Measurements from ENCODE around the gene BACH2.
"Not testable (repeated sequence)": the region's sequence is repeated elsewhere in the genome, so short reads cannot be mapped to it uniquely, and the experiment has no call there.

Gene BACH2

DNA sequence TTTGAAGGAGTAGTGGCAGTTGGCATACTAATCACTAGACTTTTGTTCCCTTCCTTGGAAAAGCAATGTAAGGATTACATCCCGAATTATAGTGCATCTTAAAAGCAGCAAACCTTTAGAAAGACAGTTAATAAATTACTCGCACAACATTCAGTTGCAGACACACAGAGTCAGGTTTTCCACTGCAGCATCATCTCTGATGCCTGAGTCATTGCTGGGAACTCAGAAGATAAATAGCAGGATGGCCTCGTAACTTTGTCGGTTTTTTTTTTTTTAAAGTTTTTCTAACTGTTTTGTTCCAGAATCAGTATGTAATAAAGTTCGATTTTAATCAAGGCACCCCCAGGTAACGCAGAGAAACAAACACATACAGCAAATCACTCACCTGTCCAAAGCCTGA lies 368.0 kb downstream of the BACH2 start:
- DNase-seq = no peak

DNA sequence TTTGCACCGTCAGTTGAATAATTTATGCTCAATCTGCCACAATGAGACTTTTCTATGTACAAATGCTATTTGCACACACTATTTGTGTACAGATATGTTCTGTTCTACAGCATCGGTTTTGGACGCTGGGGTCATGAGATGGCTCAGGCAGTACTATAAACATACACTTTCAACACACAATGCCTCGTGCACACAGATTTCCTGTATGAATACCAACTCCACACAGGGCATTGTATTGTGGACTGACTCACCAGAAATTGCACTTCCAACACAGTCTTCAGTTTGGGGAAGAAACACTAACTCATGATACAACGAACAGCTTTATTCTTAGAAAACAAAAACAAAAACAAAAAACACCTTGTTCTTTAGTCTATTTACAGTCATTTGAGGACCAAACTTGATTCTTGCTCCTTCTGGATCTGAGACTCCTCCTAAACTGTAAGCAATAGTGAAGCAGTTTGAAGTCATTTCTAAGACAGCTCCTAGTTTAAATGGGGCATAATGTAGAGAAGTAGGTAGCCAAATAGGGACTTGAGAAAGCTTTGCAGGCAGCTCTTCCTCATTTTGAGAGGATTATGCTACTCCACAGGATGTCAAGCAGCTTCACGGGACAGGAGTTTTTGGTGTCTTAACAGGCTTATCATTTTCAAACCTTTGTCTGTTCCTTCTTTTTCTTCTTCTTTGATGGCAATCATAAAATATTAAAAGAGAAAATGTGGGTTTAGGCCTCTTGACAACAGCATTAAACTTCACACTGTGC lies 368.7 kb downstream of the BACH2 start:
- no peak for DNase-seq

DNA sequence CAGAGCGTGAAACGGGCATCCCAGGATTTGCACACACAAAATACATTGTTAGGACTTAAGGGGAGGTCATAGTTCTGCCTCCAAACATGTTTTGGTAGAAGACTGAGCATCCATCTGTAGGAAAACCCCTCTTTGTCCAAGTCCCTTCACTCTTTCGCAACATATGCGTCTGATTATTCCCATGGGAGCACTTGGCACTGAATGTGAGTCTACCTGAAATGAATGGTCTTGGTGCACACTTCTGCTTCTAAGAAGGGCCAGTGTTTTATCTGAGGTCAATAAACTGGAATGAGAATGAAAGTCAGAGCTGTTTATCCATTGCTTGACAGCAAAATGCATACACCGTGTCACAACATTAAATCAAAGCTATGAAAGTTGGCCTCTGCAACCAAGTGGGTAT lies 369.4 kb downstream of the BACH2 start:
- no peak for DNase-seq

DNA sequence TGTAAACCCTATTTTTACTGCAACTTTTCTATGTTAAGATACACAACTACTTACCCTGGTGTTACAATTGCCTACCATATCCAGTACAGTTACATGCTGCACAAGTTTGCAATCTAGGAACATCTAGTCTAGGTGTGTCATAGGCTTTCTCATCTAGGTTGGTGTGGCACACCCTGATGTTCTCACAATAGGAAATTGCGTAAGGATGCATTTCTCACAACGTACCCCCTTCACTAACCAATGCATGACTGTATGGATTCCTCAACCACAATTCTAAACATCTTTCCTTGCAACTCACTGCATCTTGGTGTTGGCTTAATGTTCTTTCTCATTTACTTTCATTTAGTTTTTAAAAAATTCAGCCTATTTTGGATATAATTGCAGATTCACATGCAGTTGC lies 370.8 kb downstream of the BACH2 start:
- no peak for DNase-seq

DNA sequence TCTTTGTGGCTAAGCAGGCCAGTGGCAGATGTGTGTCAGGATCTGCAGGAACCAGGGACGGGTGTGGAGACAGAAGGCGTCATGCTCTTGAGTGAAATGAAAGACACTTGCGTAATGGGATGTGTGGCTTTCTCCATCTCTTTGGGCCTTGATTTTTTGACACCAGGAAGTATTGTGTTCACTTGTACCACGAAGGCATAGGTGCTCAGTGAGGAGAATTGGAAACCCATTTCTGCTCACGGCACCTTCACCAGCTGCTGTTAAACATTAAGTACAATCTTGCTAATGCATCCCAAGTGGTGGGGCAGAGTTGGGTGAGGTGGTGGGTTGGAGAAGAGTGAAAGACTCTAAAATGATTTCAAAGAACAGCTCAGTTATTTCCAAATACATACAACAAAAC lies 372.4 kb downstream of the BACH2 start:
- no peak for DNase-seq

DNA sequence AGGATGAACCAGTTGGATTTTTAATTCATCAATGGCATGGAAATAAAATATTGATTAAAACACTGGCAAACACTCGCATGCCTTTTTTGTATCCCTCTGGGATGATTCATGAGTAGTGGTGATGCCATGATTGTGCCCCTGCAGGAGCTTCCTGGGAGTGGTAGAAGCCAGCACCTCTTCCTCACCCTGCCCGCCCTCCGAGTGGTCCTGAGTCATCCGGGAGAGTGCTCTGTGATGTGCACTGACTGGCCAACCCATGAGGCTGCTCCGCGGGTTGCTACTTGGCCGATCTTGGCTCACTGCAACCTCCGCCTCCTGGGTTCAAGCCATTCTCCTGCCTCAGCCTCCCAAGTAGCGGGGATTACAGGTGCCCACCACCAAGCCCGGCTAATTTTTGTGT lies 375.0 kb downstream of the BACH2 start:
- DNase-seq = no peak

DNA sequence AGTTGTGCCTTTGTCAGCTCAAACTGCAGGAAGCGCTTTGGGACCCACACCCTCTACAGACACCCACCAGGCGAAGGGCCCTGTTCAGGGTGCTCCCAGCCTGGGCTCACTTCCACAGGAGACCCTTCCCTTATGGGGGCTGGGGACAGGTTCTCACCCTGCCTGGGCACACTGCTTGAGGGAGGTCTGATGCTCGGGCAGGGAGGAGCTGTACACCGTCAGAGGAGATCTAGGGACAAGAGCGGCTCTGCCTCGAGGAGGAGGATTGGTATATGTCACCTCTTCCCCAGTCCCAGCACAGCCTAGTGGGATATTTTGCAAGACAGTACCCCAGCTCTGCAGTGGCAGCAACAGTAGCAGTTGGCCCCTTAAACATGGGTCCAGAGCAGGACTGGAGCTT lies 375.4 kb downstream of the BACH2 start:
- DNase-seq = no peak

DNA sequence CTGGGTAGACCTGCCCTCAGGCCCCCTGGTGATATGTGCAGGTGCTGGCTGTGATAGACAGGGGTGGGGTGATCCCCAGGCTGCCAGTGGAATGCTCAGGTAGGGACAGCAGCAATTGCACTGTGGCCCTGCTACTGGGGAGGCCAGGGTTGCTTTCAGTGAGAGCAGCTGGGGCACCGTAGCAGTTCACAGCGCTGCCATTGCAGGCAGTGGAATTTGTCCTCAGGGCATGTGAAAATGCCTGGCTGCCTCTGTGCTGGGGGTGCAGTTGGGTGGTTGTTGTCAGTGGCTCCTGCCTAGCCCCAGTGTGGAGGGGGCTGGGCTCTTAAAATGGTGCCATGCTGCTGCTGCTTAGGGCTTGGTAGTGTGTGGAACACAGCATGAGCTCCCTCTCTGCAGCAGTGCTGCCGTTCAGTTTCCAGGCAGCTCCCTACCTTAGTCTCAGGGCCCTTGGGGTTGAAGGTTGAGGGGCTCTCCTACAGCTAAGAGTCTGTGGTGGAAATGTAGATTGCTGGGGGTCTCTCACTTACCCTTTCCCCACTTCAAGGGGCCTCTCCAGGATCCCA lies 378.8 kb downstream of the BACH2 start:
- no peak for DNase-seq

DNA sequence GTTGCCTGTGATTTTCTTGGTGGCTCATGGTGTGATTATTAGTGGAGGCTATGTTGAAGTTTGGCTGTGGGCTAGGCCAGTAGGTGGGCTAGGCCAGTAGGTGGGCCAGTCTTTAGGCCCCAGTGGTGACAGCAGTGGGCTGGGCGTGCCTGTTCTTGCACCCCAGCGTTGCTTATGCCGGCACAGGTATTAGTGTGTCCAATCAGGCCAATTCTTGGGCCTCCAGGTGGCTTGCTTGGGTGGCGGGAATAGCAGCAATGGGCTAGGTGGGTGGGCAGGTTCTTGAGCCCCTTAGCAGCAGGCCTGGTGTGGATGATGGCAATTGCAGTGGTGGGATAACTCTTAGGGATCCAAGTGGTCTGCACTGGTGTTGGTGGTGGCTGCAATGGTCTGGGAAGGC lies 379.4 kb downstream of the BACH2 start:
- DNase-seq = no peak

DNA sequence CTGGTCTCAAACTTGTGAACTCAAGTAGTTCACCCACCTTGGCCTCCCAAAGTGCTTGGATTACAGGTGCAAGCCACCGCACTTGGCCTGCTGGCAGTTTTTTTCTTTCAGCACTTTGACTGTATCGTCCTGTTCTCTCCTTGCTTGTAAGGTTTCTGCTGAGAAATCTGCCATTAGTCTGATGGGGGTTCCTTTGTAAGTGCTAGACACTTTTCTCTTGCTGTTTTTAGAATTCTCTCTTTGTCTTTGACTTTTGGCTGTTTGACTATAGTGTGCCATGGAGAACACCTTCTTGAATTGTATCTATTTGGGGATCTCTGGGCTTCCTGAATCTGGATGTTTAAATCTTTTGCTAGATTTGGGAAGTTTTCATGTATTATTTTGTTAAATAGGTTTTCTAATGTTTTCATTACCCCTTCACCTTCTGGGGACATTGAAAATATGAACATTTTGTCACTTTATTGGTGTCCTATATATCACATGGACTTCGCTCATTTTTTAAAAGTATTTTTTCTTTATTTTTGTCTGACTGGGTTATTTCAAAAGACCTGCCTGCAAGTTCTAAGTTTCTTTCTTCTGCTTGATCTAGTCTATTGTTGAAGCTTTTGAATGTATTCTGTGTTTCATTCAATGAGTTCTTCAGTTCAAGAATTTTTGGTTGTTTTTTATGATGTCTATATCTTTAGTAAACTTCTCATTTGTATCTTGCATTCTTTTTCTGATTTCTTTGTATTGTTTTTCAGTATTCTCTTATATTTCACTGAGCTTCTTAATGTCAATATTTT lies 380.3 kb downstream of the BACH2 start:
- no peak for DNase-seq

DNA sequence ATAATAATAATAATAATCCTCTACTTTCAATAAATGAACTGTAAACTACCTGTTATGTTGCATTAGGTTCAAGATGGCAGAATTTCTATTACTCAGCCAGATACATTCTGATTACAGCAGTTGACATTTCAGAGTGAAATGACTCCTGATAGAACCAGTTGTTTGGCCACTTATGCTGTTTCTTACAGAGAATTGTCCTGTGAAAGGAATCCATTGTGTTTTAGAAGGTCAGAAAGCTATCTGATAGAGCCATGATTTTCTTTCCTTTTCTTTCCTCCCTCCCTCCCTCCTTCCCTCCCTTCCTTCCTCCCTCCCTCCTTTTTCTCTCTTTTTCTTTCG lies 385.8 kb downstream of the BACH2 start:
- DNase-seq = no peak

DNA sequence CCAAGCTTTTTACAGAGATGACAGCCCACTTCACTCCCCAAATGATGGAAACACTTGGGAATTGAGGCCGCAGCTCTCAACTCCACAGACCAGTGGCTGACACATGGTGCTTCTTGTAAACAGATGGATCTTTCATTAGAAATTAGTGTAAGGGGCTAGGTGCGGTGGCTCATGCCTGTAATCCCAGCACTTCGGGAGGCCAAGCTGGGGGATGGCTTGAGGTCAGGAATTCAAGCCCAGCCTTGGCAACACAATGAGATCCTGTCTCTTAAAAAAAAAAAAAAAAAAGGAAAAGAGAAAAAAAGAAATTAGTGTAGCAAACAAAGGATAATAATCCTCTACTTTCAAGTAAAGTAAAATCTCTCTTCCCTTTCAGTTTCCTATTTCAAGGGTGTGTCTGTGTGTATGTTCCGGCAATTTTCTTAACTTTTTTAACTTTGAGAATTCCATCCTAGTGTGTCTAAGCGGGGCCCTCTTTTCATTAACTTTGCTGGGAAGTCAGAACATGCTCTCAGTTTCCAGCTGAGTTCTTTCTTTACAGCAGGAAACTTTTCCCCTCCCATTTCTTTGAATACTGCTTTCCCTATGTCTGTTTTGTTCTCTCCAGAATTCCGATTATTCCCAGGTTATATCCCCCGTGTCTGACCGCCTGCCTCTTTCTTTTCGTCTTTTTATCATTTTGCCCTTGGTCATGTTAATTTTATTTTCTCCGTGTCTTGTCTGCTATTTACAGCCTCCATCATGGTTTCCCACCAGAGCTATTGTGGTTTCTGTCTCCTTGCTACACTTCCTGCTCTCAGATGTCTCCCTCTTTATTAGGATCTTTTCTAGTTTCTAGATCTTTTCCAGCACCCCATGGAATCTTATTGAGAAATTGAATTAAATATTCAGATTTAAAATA lies 386.4 kb downstream of the BACH2 start:
- not testable (repeated sequence) for DNase-seq

DNA sequence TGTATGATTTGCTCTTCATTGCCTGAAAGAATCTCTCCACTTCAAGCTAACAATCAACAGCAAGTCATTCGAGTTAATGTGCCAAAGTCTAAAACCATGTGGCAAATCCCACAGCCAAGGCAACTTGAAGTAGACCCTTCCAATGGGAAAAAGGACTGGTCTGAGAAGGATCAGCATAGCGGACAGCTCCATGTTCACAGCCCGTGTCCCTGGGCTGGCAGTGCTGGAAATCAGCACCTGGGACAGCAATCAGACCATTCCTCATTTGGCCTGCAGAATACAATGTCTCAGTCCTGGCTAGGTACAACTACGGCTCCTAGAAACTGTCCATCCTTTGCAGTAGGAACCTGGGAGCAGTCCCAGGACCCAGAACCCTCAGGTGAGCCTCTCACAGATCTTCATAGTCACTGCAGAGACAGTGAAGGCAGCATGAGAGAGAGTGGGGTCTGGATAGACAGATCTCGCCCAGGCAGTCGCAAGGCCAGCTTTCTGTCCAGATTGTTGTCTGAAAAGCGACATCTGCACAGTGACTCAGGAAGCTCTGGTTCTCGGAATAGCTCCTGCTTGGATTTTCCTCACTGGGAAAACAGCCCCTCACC lies 401.3 kb downstream of the BACH2 start:
- DNase-seq = no peak

DNA sequence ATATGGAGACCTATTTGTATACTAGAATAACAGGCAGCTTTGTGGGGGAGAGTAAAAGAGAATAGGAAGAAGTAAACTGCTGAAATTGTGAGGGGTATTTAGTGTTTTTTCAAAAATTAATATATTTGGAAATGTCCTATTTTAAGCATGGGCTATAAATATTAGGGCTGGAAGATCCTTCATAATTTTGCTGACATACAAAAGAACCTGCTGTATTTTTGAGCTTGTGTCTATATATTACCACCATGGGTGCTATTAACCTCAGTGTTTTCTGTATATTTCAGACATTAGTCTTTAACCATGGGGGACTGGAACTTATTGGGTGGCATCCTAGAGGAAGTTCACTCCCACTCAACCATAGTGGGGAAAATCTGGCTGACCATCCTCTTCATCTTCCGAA lies 402.5 kb downstream of the BACH2 start, which contains the start of gene GJA10:
GJA10 (plus strand) TSS at position 301 of the 400 bp plus-strand sequence; CDS start at position 301, 0 bp downstream.
- no peak for DNase-seq

DNA sequence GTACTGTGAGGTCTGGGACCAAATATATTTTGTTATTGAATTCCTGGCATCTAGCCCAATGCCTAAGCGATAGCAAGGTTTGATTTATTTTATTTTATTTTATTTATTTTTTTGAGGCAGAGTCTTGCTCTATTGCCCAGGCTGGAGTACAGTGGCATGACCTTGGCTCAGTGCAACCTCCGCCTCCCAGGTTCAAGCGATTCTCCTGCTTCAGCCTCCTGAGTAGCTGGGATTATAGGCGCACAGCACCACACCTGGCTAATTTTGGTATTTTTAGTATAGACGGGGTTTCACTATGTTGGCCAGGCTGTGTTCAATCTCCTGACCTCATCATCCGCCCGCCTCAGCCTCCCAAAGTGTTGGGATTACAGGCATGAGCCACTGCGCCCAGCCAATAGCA lies 404.1 kb downstream of the BACH2 start:
- not testable (repeated sequence) for DNase-seq

DNA sequence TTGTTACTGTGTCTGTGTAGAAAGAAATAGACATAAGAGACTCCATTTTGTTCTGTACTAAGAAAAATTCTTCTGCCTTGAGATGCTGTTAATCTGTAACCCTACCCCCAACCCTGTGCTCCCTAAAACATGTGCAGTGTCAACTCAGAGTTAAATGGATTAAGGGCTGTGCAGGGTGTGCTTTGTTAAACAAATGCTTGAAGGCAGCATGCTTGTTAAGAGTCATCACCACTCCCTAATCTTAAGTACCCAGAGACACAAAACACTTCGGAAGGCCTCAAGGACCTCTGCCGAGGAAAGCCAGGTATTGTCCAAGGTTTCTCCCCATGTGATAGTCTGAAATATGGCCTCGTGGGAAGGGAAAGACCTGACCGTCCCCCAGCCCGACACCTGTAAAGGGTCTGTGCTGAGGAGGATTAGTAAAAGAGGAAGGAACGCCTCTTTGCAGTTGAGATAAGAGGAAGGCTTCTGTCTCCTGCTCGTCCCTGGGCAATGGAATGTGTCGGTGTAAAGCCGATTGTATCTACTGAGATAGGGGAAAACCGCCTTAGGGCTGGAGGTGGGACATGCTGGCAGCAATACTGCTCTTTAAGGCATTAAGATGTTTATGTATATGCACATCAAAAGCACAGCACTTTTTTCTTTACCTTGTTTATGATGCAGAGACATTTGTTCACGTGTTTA lies 405.7 kb downstream of the BACH2 start:
- not testable (repeated sequence) for DNase-seq

DNA sequence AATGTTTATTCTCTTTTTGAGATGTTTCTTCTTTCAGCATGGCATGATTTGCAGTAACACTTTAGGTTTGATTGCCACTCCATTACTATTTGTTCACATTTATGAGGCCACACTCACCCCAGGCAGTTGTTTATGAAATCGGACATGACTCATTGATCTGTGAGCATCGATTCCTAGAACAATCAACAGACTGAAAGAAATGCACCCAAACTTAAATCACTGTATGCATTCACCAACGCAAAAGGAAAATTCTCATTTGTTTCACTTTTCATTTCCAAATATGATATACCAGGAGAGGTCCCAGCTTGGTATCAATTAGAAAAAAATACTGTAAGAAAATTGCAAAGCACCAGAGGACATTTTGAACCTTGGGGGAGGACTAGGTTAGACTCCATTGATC lies 407.8 kb downstream of the BACH2 start:
- no peak for DNase-seq

DNA sequence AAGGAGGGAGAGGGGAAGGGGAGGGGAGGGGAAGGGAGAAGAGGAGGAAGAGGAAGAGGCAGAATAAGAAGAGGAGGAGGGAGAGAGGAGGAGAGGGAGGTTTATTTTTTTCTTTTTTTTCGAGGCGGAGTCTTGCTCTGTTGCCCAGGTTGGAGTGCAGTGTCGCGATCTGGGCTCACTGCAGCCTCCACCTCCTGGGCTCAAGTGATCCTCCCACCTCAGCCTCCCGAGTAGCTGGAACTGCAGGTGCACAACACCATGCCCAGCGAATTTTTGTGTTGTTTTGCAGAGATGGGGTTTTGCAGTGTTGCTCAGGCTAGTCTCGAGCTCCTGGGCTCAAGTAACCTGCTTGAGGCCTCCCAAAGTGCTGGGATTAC lies 408.5 kb downstream of the BACH2 start:
- DNase-seq = no peak

DNA sequence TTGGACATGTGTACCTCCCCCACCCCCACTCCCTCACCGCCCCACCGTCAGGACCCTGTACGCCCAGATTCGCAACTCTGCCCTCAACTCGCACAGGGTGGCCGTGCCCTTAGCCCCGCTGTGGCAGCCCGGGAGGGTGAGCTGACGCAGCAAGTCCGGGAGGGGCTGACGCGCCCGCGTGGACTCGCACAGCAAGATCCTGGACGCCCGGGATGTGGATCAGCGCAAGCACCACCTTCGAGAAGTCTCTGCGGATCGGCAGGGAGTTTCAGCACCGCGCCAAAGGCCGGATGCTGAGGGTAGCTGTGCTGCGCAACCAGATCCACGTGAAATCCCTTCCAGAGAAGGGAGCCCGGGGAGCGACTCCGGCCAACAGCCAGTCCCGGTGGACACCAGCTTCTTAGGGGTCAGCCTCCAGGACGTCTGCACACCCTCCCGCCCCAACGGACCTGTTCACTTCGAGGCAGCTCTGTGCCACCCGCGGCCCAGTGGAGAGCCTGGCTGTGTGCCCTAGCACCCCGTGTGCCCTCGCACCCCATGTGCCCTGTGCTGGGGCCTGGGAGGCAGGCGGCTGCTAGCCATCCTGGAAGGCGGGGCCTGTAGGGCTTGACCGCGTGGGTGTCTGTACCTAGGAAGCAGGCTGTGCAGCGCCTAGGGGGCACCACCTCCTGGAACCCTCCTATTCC lies 409.0 kb downstream of the BACH2 start:
- no peak for DNase-seq

DNA sequence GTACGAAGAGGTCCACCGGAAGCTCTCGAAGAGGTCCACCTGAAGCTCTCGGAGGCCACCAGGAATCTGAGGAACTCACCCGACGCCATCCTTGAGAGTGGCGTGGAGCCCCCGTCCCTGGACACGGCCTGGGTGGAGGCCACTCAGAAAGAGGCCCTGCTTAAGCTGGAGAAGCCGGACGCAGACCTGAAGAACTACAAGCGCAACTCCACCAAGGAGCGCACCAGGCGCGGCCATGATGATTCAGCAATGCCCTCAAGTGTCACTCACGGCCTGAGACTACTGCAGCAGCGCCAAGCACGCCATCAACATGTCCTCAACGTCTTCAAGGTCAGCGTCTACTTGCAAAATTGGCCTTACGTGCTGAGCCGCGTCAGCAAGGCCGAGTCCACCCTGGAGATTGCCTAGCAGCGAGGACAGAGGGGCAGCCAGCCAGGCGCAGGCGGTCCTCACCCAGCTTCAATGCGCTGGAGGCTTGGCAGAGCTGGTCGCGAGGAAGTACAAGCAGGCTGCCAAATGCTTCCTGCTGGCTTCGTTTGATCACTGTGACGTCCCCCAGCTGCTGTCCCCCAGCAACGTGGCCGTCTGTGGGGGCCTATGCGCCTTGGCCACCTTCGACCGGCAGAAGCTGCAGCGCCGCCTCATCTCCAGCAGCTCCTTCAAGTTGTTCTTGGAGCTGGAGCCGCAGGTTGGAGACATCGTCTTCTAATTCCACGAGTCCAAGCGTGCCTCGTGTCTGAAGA lies 410.1 kb downstream of the BACH2 start:
- DNase-seq = no peak

Measured in NCI-H1694 treated with DMSO at 0.1 percent for 48 hours (cell line).